ENCODE results near the gene UACA. TPM values are rescaled to one million over a fixed set of nuclear protein-coding genes. Genes with fewer than 3 reads are reported as not detected.

The UACA gene
- total and polyA plus RNA-seq, 9 of the 15 experiments (the other 6 are each of a cell fraction or from before 2014, with no cell fraction given): 0.06 to 0.33 (median 0.15) TPM; not detected in 5

GRCh38 chr15:70799667-70800450 is 36.5 kb upstream of the UACA start:
- 0% methylated on average over 8 of the region's 9 CpGs for WGBS (ENCODE audit: insufficient coverage, low coverage, missing lambda C conversion rate)
- POLR2A ChIA-PET: interaction anchor here (0.6 to 0.7 kb wide), 2 partner anchors 10 to 939 kb away, joined by 3 read pairs; no protein-coding TSS in a partner anchor

More at GRCh38 chr15:70799667-70800450, 36.5 kb upstream of the UACA start:
- H3K79me2 ChIP-seq (ENCODE audit: control insufficient read depth, insufficient read depth, low read length): no peaks in the 10 kb centered on the region
- no peaks in the 10 kb centered on the region for H3K9me3 ChIP-seq (replicated peaks; ENCODE audit: control insufficient read depth, insufficient read depth, low read depth, low read length)
- H3K36me3 ChIP-seq (ENCODE audit: control insufficient read depth, insufficient read depth, low read length): no peaks in the 10 kb centered on the region
- FAIRE-seq: no peak
- no peak overlapping the region for H2AFZ ChIP-seq (ENCODE audit: low read depth, low read length)
- H3K9me1 ChIP-seq (ENCODE audit: control insufficient read depth, insufficient read depth, low read length): no peaks in the 10 kb centered on the region
- no peak for ATAC-seq
- no TSS peak for BruUV-seq (replicated peaks)
- in situ Hi-C loops (cut with MboI): no loop called here
- H4K20me1 ChIP-seq (replicated peaks; ENCODE audit: control insufficient read depth, insufficient read depth, low read length): no peaks in the 10 kb centered on the region
- no peak overlapping the region for H3K4me3 ChIP-seq
- H3K4me1 ChIP-seq (replicated peaks in 1 of 2; ENCODE audit: control insufficient read depth in 2 of 2, insufficient read depth in 2 of 2, low read length in 2 of 2): no peaks in the 10 kb centered on the region
- DNase-seq (ENCODE audit: extremely low read depth in 1 of 4, low spot score in 3 of 4): no peak
- no peak overlapping the region for H3K9ac ChIP-seq (ENCODE audit: insufficient read depth in 1 of 2, low read depth in 2 of 2, low read length in 2 of 2)
- no peak for TF ChIP-seq CREB5 (CRISPR knock-in tag; IDR thresholded peaks at IDR 0.05)
- TF ChIP-seq EP300 (IDR thresholded peaks at IDR 0.05; ENCODE audit: low read length): no peak
- TF ChIP-seq PREB (CRISPR knock-in tag; IDR thresholded peaks at IDR 0.05): no peak
- TF ChIP-seq MCM3 (IDR thresholded peaks at IDR 0.05): no peak
- no peak for TF ChIP-seq ZNF444 (CRISPR knock-in tag; IDR thresholded peaks at IDR 0.05)
- TF ChIP-seq SLC30A9 (CRISPR knock-in tag; IDR thresholded peaks at IDR 0.05): no peak
- no peak for TF ChIP-seq MAFK (IDR thresholded peaks at IDR 0.05; ENCODE audit: low read length)
- no peak for TF ChIP-seq RBM34 (IDR thresholded peaks at IDR 0.05; ENCODE audit: borderline replicate concordance, insufficient read depth, low read length)
- TF ChIP-seq CC2D1A (IDR thresholded peaks at IDR 0.05): no peak
- TF ChIP-seq ZFP1 (CRISPR knock-in tag; IDR thresholded peaks at IDR 0.05): no peak
- no peak for TF ChIP-seq ESRRB (CRISPR knock-in tag; IDR thresholded peaks at IDR 0.05; ENCODE audit: borderline replicate concordance)
- no peak for TF ChIP-seq POLR2AphosphoS2 (IDR thresholded peaks at IDR 0.05; ENCODE audit: low read length)
- no peak for TF ChIP-seq SMAD3 (CRISPR knock-in tag; conservative IDR thresholded peaks at IDR 0.05)
- no peak for TF ChIP-seq TAL1 (IDR thresholded peaks at IDR 0.05)
- no peak for TF ChIP-seq ZNF445 (CRISPR knock-in tag; IDR thresholded peaks at IDR 0.05; ENCODE audit: low read depth)
- TF ChIP-seq TOE1 (IDR thresholded peaks at IDR 0.05; ENCODE audit: borderline replicate concordance): no peak
- no peak for TF ChIP-seq TOE1 (CRISPR knock-in tag; IDR thresholded peaks at IDR 0.05; ENCODE audit: borderline replicate concordance, low read depth)
- no peak for TF ChIP-seq ZNF668 (CRISPR knock-in tag; IDR thresholded peaks at IDR 0.05)
- TF ChIP-seq ZNF232 (CRISPR knock-in tag; IDR thresholded peaks at IDR 0.05): no peak
- intact Hi-C loops (cut with micrococcal nuclease): no loop called here
- CTCF ChIA-PET (ENCODE audit: low intra/inter-chr PET ratio): no interaction called here
- H3K27ac ChIP-seq (ENCODE audit: extremely low read depth, low read depth, low read length): no peak overlapping the region
- no peak overlapping the region for H3K4me2 ChIP-seq (ENCODE audit: insufficient read depth, low read length)
- peaks cover 0 to 8% of the 10 kb centered on the region in 2 experiments; a peak in 2 of 5 replicates for H3K27me3 ChIP-seq (ENCODE audit: control insufficient read depth in 2 of 2, insufficient read depth in 2 of 2, low read length in 2 of 2)

Measured in K562 (cell line).